Left ventricle myocardium inferior (tissue), 1 donor: ENCODE measurements around the gene MRTFB. TPM values are rescaled to one million over a fixed set of nuclear protein-coding genes. Genes with fewer than 3 reads are reported as not detected.
A peak's percentile ranks its signal among the peaks of the same experiment; 100 is the strongest.

Experiments used
- DNase-seq: peaks from one replicate; pipeline ENCODE4 v3.0.0-alpha.2; 2020
- H3K27ac ChIP-seq: fragments of 200-600 bp; replicated peaks from 2 replicates; pipeline ENCODE4 v1.8.0; 2021
- H3K27me3 ChIP-seq: fragments of 200-600 bp; 2 replicates; pipeline ENCODE4 v1.8.0; 2021; ENCODE audit warnings: low read depth
- H3K36me3 ChIP-seq: fragments of 200-600 bp; 2 replicates; pipeline ENCODE4 v1.8.0; 2021
- H3K4me1 ChIP-seq: fragments of 200-600 bp; 2 replicates; pipeline ENCODE4 v1.8.0; 2021
- H3K4me3 ChIP-seq: fragments of 200-600 bp; 2 replicates; pipeline ENCODE4 v1.8.0; 2021; ENCODE audit warnings: mild to moderate bottlenecking, moderate library complexity
- H3K9me3 ChIP-seq: fragments of 200-600 bp; replicated peaks from 2 replicates; pipeline ENCODE4 v1.8.0; 2021
- CTCF ChIP-seq: fragments of 200-600 bp; IDR thresholded peaks from 2 replicates; pipeline ENCODE4 v1.8.0; 2021; ENCODE audit warnings: antibody characterized with exemption, mild to moderate bottlenecking, borderline replicate concordance
- intact Hi-C: fragments of 100-400 bp; cut with micrococcal nuclease; formaldehyde crosslinking; loops from one replicate; pipeline ENCODE4 v1.11.0; 2022
- total RNA-seq: library from RNA; stranded (reverse); fragmentation: NEBNext Ultra II Directional; extraction: Animal tissue kit (Norgen Biotek cat#: 25700); gene quantifications from one replicate; pipeline ENCODE4 v1.2.1, GENCODE V29; 2021
- donor health status: DM: no; HTN: yes; CAD: no; lungs with severe emphysema.

The MRTFB gene
- total RNA-seq, 1 donor from 2014 or later: 24.3 TPM

GRCh38 chr16:14203166-14203565, 132.0 kb downstream of the MRTFB start:
- H3K27ac ChIP-seq: peak overlapping the region; percentile 55
- no peak for TF ChIP-seq CTCF
- peaks cover 42% of the 10 kb centered on the region for H3K4me1 ChIP-seq
- H3K4me3 ChIP-seq: no peak overlapping the region
- no peaks in the 10 kb centered on the region for H3K36me3 ChIP-seq
- no peak for DNase-seq
- H3K27me3 ChIP-seq: no peaks in the 10 kb centered on the region
- intact Hi-C loops: no loop called here
- no peaks in the 10 kb centered on the region for H3K9me3 ChIP-seq

- no peak for TF ChIP-seq CTCF
- Histone ChIP-seq H3K36me3 (no peaks in the 10 kb centered on the region), H3K4me3 (no peak overlapping the region), H3K9me3 (no peaks in the 10 kb centered on the region), H3K27me3 (no peaks in the 10 kb centered on the region), H3K4me1 (peaks cover 31% of the 10 kb centered on the region), H3K27ac (no peak overlapping the region)
- DNase-seq: no peak
- intact Hi-C loops: no loop called here
These were observed 134.5 kb downstream of the MRTFB start for GRCh38 chr16:14205666-14206065.

- H3K4me3 ChIP-seq: no peak overlapping the region
- intact Hi-C loops: no loop called here
- no peak overlapping the region for H3K27ac ChIP-seq
- TF ChIP-seq CTCF: no peak
- H3K9me3 ChIP-seq: no peaks in the 10 kb centered on the region
- H3K27me3 ChIP-seq: no peaks in the 10 kb centered on the region
- DNase-seq: no peak
- H3K36me3 ChIP-seq: peaks cover 29% of the 10 kb centered on the region
- peaks cover 16% of the 10 kb centered on the region for H3K4me1 ChIP-seq
These were observed 140.9 kb downstream of the MRTFB start for GRCh38 chr16:14211856-14212543.

GRCh38 chr16:14215941-14216340, 144.8 kb downstream of the MRTFB start:
- DNase-seq: no peak
- Histone ChIP-seq H3K27ac (no peak overlapping the region), H3K27me3 (no peaks in the 10 kb centered on the region), H3K9me3 (no peaks in the 10 kb centered on the region), H3K36me3 (peaks cover 61% of the 10 kb centered on the region), H3K4me3 (no peak overlapping the region), H3K4me1 (peaks cover 16% of the 10 kb centered on the region)
- intact Hi-C loops: no loop called here
- no peak for TF ChIP-seq CTCF

GRCh38 chr16:14219983-14220382, 148.9 kb downstream of the MRTFB start:
- no peak for TF ChIP-seq CTCF
- H3K9me3 ChIP-seq: no peaks in the 10 kb centered on the region
- no peak overlapping the region for H3K4me3 ChIP-seq
- H3K27ac ChIP-seq: no peak overlapping the region
- no peaks in the 10 kb centered on the region for H3K27me3 ChIP-seq
- H3K36me3 ChIP-seq: peaks cover 67% of the 10 kb centered on the region
- no peak for DNase-seq
- H3K4me1 ChIP-seq: no peaks in the 10 kb centered on the region
- intact Hi-C loops: no loop called here
